K562 (cell line): ENCODE results near the gene SLC2A13.

Experiments used
- AFF4 ChIP-seq: sonication (generic); formaldehyde crosslinking; IDR thresholded peaks from 2 replicates; pipeline ENCODE4 v1.8.0; 2023; ENCODE audit warnings: mild to moderate bottlenecking, missing genetic modification reagents
- BCLAF1 ChIP-seq, 2 experiments: fragments of 450-650 bp in 1 of 2; IDR thresholded peaks; 2 replicates each; pipeline ENCODE4 v1.6.1; 2011 to 2017; ENCODE audit warnings: low read depth in 2 of 2, antibody characterized with exemption in 1 of 2, borderline replicate concordance in 1 of 2, low read length in 1 of 2, mild to moderate bottlenecking in 1 of 2, mixed read lengths in 1 of 2; ENCODE audit not compliant: control insufficient read depth in 1 of 2
- POLR2AphosphoS5 ChIP-seq: IDR thresholded peaks from 2 replicates; pipeline ENCODE4 v1.6.1; 2011; ENCODE audit warnings: mild to moderate bottlenecking, low read depth, low read length, moderate library complexity; ENCODE audit not compliant: control insufficient read depth, insufficient read depth
- ZBTB8A ChIP-seq: fragments of 450-650 bp; IDR thresholded peaks from 2 replicates; pipeline ENCODE4 v1.6.1; 2018; ENCODE audit warnings: mild to moderate bottlenecking, moderate library complexity; ENCODE audit not compliant: partially characterized antibody

- TF ChIP-seq ZBTB8A (no peak), BCLAF1 (IDR thresholded peaks at IDR 0.05; ENCODE audit: borderline replicate concordance in 1 of 2, control insufficient read depth in 1 of 2, low read depth in 2 of 2, low read length in 1 of 2) (no peak), AFF4 (CRISPR knock-in tag) (no peak), POLR2AphosphoS5 (no peak)
Observed at GRCh38 chr12:39795481-39795880, 310.4 kb downstream of the SLC2A13 start.
